NCI-H2227 (cell line): ENCODE results near the gene TSHB.
A peak's percentile ranks its signal among the peaks of the same experiment; 100 is the strongest.
"Not testable (repeated sequence)": the region's sequence is repeated elsewhere in the genome, so short reads cannot be mapped to it uniquely, and the experiment has no call there.

Source experiments
- DNase-seq: peaks from one replicate; lab custom pipeline; 2025; ENCODE audit not compliant: unreplicated experiment; lab: John Stamatoyannopoulos, UW

Gene TSHB

GRCh38 chr1:115029526-115029925, at the start of gene TSHB:
TSHB (plus strand) TSS chr1:115029826; CDS start chr1:115033363, 3,537 bp downstream.
- DNase-seq: no peak

- no peak for DNase-seq
Measured at GRCh38 chr1:114982251-114982650, 47.4 kb upstream of the TSHB start.

- DNase-seq: no peak
Measured at GRCh38 chr1:114986286-114986685, 43.3 kb upstream of the TSHB start.

GRCh38 chr1:114988095-114988494, 41.5 kb upstream of the TSHB start:
- no peak for DNase-seq

- DNase-seq: no peak
Measured at GRCh38 chr1:114997510-114998289, 31.9 kb upstream of the TSHB start.

GRCh38 chr1:115006191-115006590, 23.4 kb upstream of the TSHB start:
- no peak for DNase-seq

- no peak for DNase-seq
Measured at GRCh38 chr1:115012006-115012405, 17.6 kb upstream of the TSHB start.

- DNase-seq: no peak
Measured at GRCh38 chr1:115012434-115012833, 17.2 kb upstream of the TSHB start.

- no peak for DNase-seq
Measured at GRCh38 chr1:115013792-115014191, 15.8 kb upstream of the TSHB start.

- not testable (repeated sequence) for DNase-seq
Measured at GRCh38 chr1:115019549-115019948, 10.1 kb upstream of the TSHB start.

GRCh38 chr1:115021145-115021544, 8.5 kb upstream of the TSHB start:
- DNase-seq: no peak

- no peak for DNase-seq
Measured at GRCh38 chr1:115023593-115023992, 6.0 kb upstream of the TSHB start.

GRCh38 chr1:115031595-115031994, 2.0 kb downstream of the TSHB start:
- no peak for DNase-seq

GRCh38 chr1:115035652-115036051, 6.0 kb downstream of the TSHB start:
- DNase-seq: no peak

- no peak for DNase-seq
Measured at GRCh38 chr1:115036814-115037507, 7.3 kb downstream of the TSHB start.

GRCh38 chr1:115040501-115040900, 10.9 kb downstream of the TSHB start:
- DNase-seq: no peak

GRCh38 chr1:115041654-115042053, 12.0 kb downstream of the TSHB start:
- DNase-seq: no peak

GRCh38 chr1:115046751-115047150, 17.1 kb downstream of the TSHB start:
- DNase-seq: no peak

GRCh38 chr1:115051850-115052249, 22.2 kb downstream of the TSHB start:
- DNase-seq: no peak

GRCh38 chr1:115052454-115053083, 22.9 kb downstream of the TSHB start:
- DNase-seq: peak; percentile 76

GRCh38 chr1:115056395-115056798, 26.8 kb downstream of the TSHB start:
- no peak for DNase-seq

GRCh38 chr1:115057661-115058254, 28.1 kb downstream of the TSHB start:
- DNase-seq: no peak
